Measurements from ENCODE around the gene YWHAG.
A peak's percentile ranks its signal among the peaks of the same experiment; 100 is the strongest.

Gene YWHAG

DNA sequence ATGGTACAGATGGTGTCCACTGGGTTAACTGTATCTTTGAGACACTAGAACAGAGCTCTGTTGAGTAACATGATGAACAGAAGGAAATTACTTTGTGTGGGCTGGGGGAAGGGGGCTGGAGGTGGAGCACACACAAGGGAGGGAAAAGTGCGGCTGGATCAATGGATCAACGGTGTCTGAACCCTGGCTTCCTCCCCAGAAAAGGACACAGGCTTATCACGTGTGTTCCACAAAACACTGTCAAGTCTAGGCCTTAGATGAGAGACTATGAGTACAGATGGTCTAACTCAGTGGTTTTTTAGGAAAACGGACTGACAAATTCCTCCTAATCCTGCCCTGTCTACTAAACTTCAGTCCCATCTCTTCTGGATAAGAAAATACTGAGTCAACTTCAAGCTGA, 28.5 kb downstream of the YWHAG start:
- 0 out of 2 replicates have a peak overlapping the region, but pooled peaks have one; percentile 5 for H3K27ac ChIP-seq
- TF ChIP-seq EZH2 (IDR thresholded peaks at IDR 0.05) (no peak), POLR2AphosphoS5 (IDR thresholded peaks at IDR 0.05; ENCODE audit: borderline replicate concordance, low read depth, low read length) (no peak), FOXP2 (optimal IDR thresholded peaks at IDR 0.05; ENCODE audit: control extremely low read depth, extremely low read length, insufficient read depth) (no peak)

DNA sequence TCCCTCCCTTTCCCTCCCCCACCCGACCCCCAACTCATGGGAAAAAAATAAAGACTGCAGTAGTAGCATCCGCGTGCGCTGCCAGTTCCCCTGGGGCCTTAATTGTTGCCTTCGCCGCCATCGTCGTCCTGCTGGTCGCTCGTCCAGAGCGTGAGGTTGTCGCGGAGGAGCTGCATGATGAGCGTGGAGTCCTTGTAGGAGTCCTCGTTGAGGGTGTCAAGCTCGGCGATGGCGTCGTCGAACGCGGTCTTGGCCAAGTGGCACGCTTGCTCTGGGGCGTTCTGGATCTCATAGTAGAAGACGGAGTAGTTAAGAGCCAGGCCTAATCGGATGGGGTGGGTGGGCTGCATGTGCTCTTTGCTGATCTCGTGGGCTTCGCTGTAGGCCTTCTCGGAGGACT, 29.3 kb downstream of the YWHAG start:
- TF ChIP-seq POLR2AphosphoS5 (IDR thresholded peaks at IDR 0.05; ENCODE audit: borderline replicate concordance, low read depth, low read length) (0 out of 2 replicates have a peak, but pooled peaks have one; percentile 10), FOXP2 (optimal IDR thresholded peaks at IDR 0.05; ENCODE audit: control extremely low read depth, extremely low read length, insufficient read depth) (no peak)
- Histone ChIP-seq H3K27ac (no peak overlapping the region), H3K9me3 (ENCODE audit: low read depth, low read length) (no peaks in the 10 kb centered on the region), H3K9ac (ENCODE audit: insufficient read length) (no peak overlapping the region), H3K4me3 (no peak overlapping the region), H3K36me3 (ENCODE audit: insufficient read depth, low read length) (peaks cover 81% of the 10 kb centered on the region)
- no peak for DNase-seq (ENCODE audit: low read depth, low spot score)

More for the DNA sequence above, 28.5 kb downstream of the YWHAG start:
- Histone ChIP-seq H3K36me3 (ENCODE audit: insufficient read depth, low read length) (peaks cover 81% of the 10 kb centered on the region), H3K4me3 (no peak overlapping the region), H3K9ac (ENCODE audit: insufficient read length) (no peak overlapping the region), H3K9me3 (ENCODE audit: low read depth, low read length) (no peaks in the 10 kb centered on the region)
- no peak for DNase-seq (ENCODE audit: low read depth, low spot score)

DNA sequence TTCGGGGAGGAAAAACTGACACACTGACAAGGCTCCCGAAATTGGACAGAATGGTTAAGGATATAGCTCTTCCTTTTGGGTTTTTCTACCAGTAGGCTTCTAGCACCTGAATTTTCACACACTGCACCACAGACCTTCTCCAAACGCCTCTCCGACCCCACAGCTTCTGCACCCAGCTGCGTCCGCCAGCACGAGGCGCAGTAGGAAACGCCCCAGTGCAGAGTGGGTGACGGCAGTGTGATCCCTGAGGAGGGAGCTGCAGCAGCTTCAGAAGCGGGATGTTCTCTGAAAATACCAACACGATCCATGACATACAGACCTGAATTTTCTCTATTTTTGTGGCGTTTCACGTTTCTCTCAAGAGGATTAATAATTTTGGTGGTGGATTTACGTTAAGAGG, 30.4 kb downstream of the YWHAG start:
- peaks cover 70% of the 10 kb centered on the region for H3K36me3 ChIP-seq (ENCODE audit: insufficient read depth, low read length)
- H3K9ac ChIP-seq (ENCODE audit: insufficient read length): no peak overlapping the region
- H3K27ac ChIP-seq: no peak overlapping the region
- no peak for DNase-seq (ENCODE audit: low read depth, low spot score)
- H3K9me3 ChIP-seq (ENCODE audit: low read depth, low read length): no peaks in the 10 kb centered on the region
- H3K4me3 ChIP-seq: no peak overlapping the region
- no peak for TF ChIP-seq EZH2 (IDR thresholded peaks at IDR 0.05)
- TF ChIP-seq FOXP2 (optimal IDR thresholded peaks at IDR 0.05; ENCODE audit: control extremely low read depth, extremely low read length, insufficient read depth): no peak
- no peak for TF ChIP-seq POLR2AphosphoS5 (IDR thresholded peaks at IDR 0.05; ENCODE audit: borderline replicate concordance, low read depth, low read length)

DNA sequence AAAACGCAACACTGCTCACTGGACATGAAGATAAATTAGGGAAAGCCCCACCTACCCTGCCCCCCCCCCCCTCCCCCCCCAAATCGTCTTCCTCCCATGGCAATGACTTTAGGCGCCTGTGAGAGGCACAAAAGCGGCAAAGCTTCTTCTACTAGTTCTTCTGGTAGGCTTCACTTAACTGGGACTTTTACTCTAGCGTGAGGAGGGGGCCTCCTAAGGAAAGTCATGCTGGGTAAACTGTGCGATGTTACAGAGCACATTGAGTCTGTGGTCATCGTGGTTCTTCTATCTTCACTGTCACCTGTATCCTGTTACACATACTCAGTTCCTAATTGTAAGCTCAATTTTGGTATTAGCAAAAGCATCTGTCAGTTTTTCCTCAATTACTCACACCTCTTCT, 31.2 kb downstream of the YWHAG start:
- Histone ChIP-seq H3K36me3 (ENCODE audit: insufficient read depth, low read length) (peaks cover 66% of the 10 kb centered on the region), H3K9me3 (ENCODE audit: low read depth, low read length) (no peaks in the 10 kb centered on the region), H3K27ac (no peak overlapping the region), H3K4me3 (no peak overlapping the region), H3K9ac (ENCODE audit: insufficient read length) (no peak overlapping the region)
- TF ChIP-seq FOXP2 (optimal IDR thresholded peaks at IDR 0.05; ENCODE audit: control extremely low read depth, extremely low read length, insufficient read depth): no peak
- DNase-seq (ENCODE audit: low read depth, low spot score): no peak

DNA sequence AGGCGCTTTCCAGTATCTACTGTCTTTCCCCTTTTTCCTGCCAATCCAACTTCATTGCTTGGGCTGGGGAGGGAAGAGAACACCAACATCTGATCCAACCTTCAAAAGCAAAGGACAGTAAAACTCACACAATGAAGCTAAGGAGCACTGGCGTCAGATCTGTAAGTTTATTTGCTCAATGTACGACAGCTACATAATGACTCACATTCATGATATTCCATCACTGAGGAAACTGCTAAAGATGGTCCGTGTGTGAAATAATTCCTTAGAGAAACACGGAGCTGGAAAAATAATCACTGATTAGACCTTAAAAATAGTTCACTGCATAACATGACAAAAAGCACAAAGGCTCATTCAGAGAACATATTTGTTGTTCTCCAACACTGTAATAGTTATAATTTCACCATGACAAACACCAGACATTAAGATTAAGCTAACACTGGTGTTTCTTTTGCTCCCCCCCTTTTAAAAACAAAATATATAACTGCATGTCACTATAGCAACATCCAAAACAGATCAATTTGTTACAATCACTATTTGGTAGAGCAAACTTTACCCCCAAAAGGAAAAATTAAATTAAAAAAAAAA, 32.1 kb downstream of the YWHAG start:
- Histone ChIP-seq H3K36me3 (ENCODE audit: insufficient read depth, low read length) (peaks cover 58% of the 10 kb centered on the region), H3K27ac (peak overlapping the region; percentile 62; the same call in 1 of the 2 replicates), H3K4me3 (no peak overlapping the region), H3K9ac (ENCODE audit: insufficient read length) (no peak overlapping the region), H3K9me3 (ENCODE audit: low read depth, low read length) (no peaks in the 10 kb centered on the region)
- DNase-seq (ENCODE audit: low read depth, low spot score): no peak
- no peak for TF ChIP-seq FOXP2 (optimal IDR thresholded peaks at IDR 0.05; ENCODE audit: control extremely low read depth, extremely low read length, insufficient read depth)

DNA sequence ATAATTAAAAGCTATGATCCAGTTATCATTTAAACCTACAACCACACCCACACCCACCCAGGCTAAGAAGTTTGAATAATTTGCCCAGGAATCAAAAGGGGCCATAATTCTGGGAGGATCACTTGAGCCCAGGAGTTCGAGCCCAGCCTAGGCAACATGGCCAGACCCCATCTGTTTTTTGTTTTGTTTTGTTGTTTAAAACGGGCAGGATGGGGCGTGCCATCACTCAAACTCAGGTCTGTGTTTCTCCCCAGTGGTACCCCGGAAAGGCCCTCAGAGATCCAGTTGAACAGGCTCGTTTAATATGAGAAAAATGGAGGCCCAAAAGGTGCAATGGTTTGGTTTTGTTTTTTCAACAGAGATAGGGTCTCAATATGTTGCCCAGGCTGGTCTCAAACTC, 33.0 kb downstream of the YWHAG start:
- H3K9me3 ChIP-seq (ENCODE audit: low read depth, low read length): no peaks in the 10 kb centered on the region
- peaks cover 55% of the 10 kb centered on the region for H3K36me3 ChIP-seq (ENCODE audit: insufficient read depth, low read length)
- no peak for DNase-seq (ENCODE audit: low read depth, low spot score)
- H3K4me3 ChIP-seq: no peak overlapping the region
- H3K9ac ChIP-seq (ENCODE audit: insufficient read length): no peak overlapping the region
- TF ChIP-seq POLR2AphosphoS5 (IDR thresholded peaks at IDR 0.05; ENCODE audit: borderline replicate concordance, low read depth, low read length) (no peak), EZH2 (IDR thresholded peaks at IDR 0.05) (no peak), FOXP2 (optimal IDR thresholded peaks at IDR 0.05; ENCODE audit: control extremely low read depth, extremely low read length, insufficient read depth) (no peak)
- no peak overlapping the region for H3K27ac ChIP-seq

DNA sequence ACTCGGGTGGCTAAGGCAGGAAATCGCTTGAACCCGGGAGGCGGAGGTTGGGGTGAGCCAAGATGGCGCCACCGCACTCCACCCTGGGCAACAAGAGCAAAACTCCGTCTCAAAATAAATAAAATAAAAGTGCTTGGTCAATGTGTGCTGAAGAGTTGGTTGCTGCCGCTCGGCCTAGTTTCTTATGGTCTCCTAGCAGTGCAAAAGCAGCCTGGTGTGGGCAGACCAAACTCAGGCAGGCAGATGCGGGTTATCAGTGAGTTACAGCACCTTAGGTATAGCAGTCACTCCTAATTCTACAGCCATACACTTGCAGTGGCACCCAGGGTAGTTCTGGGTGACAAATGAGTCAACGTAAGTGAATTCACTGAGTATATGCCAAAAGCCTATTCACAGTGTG, 33.7 kb downstream of the YWHAG start:
- H3K36me3 ChIP-seq (ENCODE audit: insufficient read depth, low read length): peaks cover 48% of the 10 kb centered on the region
- no peak for TF ChIP-seq FOXP2 (optimal IDR thresholded peaks at IDR 0.05; ENCODE audit: control extremely low read depth, extremely low read length, insufficient read depth)
- TF ChIP-seq EZH2 (IDR thresholded peaks at IDR 0.05): no peak
- TF ChIP-seq POLR2AphosphoS5 (IDR thresholded peaks at IDR 0.05; ENCODE audit: borderline replicate concordance, low read depth, low read length): no peak
- H3K27ac ChIP-seq: no peak overlapping the region
- no peak overlapping the region for H3K9ac ChIP-seq (ENCODE audit: insufficient read length)
- H3K9me3 ChIP-seq (ENCODE audit: low read depth, low read length): no peaks in the 10 kb centered on the region
- no peak overlapping the region for H3K4me3 ChIP-seq
- no peak for DNase-seq (ENCODE audit: low read depth, low spot score)

DNA sequence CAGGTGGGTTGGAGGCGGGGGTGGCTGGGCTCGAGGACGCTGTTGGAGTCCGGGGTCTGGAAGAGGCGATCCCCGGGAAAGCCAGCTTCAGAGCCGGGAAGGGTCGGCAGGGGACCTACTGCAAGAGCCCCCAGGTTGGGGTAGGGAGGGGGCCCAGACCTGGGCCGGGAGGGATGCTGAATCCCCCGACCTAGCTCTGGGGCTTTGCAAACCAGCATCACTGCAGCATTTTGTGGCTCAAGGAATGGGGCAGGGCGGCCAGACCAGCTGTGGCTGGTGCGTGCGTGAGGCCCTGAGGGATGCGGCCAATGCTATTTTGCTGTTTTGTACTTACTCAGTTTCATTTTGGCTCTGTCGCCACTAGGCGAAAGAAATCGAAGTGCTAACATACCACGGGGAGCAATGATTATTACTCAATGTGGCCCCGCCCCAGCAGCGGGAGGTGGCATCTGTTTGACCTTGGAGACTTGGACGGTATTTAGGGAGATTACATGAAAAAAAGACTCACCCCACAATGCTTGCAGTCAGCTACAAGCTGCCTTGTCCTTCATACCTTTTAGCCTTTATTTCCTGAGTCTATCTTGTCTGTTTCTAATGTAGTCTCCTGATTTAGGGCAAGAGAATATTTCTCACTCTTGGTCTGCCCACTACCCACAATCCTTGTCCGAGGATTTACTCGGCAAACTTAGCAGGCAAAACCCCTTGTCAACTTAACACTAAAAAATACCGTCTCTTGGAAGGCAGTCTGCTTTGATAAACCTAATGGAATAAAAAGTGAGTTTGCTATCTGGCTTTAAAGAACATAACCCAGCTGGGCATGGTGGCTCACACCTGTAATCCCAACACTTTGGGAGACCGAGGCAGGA, 40.1 kb downstream of the YWHAG start:
- Histone ChIP-seq H3K4me3 (peak overlapping the region; percentile 90), H3K9me3 (ENCODE audit: low read depth, low read length) (no peaks in the 10 kb centered on the region), H3K27ac (peak overlapping the region; percentile 74), H3K36me3 (ENCODE audit: insufficient read depth, low read length) (no peaks in the 10 kb centered on the region), H3K9ac (ENCODE audit: insufficient read length) (peak overlapping the region; percentile 73)
- TF ChIP-seq FOXP2 (optimal IDR thresholded peaks at IDR 0.05; ENCODE audit: control extremely low read depth, extremely low read length, insufficient read depth): no peak
- TF ChIP-seq POLR2AphosphoS5 (IDR thresholded peaks at IDR 0.05; ENCODE audit: borderline replicate concordance, low read depth, low read length): no peak
- no peak for TF ChIP-seq EZH2 (IDR thresholded peaks at IDR 0.05)
- DNase-seq (ENCODE audit: low read depth, low spot score): no peak

Data from SK-N-MC (cell line).